ENCODE results near the gene NCKAP5.

Gene NCKAP5

GRCh38 chr2:133416736-133417135, 151.5 kb downstream of the NCKAP5 start:
- no peak for DNase-seq

DNA sequence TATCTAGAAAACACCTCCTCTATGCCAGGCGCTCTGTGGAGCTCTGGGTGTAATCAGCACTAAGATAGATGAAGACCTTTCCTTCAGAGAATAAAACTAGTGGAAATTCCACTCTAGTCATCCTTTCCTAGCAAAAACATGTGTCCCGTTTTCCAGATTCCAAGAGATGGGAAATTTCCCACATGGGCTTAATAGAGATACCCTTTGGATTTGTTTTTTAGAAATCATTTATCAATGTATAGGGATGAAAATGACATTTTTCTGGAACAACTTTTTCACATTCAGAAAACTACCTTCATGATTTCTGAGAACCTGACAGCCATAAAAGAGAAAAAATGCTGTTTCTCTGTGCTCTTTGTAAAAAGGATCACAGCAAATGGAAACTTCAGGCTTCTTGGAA, 152.1 kb downstream of the NCKAP5 start:
- no peak for DNase-seq

DNA sequence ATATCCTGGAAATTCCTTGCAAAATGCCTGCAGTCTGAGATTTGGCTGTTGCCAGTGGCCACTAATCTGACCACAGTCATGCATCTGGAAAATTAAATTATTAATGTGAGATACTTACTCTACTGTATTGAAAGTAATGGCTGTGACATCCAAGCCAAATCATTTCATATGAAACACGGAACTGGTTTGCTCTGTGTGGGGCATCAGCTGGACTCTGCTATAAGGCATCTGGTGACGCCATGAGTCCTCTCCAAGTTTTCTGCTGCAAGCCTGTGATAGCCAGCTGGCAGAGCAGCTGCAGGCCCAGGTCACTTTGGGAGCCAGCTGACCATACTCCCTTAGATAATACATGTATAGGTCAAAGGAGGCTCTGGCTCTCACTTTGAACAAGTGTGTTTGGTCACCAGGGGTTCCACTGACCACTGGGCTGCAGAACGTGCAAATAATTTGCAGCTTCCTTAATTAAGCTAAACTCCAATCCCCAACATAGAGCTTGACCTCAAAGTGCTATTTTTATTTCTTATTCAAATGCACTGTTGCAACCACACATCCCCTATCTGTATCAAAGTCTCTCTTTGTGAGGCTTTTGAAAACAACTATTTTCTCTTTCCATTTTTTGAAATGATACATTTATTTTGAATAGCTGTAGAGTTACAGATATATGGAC, 152.9 kb downstream of the NCKAP5 start:
- no peak for DNase-seq

GRCh38 chr2:133414486-133415209, 153.6 kb downstream of the NCKAP5 start:
- DNase-seq, result no peak

DNA sequence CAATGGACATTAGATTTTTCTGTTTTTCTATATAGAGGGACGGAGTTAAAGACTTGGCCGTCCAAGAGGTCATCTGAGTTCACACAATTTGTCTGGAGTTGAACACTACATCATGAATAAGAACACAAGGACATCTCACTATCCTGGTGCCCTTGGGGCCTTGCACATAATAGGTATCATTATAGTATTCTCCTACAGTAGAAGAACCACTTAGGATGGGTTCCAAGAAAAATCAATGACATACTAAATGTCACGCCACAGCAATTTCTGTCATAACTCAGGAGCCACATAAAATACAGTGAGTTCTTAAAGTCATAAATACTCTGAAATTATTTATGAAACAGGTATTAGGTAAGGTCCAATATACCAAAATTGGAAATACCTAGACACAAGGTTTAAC, 154.4 kb downstream of the NCKAP5 start:
- DNase-seq, result no peak

- no peak for DNase-seq
These were observed 155.6 kb downstream of the NCKAP5 start for GRCh38 chr2:133412694-133413093.

DNA sequence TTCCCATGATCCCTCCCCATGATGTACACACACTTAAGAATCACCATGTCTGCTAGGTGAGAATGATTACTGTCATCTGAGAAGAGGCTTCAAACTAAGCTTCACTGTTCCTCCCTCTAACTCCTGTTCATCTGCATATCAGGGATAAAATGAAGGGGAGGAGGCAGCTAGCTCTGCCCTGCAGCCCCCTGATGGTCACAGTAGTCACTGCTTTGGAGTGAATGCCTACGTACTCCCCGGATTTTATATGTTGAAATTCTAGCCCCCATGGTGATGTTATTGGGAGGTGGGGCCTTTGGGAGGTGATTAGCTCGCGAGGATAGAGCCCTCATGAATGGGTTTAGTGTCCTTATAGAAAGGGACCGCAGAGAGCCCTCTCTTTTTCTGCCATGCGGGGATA, 156.4 kb downstream of the NCKAP5 start:
- DNase-seq, result no peak

DNA sequence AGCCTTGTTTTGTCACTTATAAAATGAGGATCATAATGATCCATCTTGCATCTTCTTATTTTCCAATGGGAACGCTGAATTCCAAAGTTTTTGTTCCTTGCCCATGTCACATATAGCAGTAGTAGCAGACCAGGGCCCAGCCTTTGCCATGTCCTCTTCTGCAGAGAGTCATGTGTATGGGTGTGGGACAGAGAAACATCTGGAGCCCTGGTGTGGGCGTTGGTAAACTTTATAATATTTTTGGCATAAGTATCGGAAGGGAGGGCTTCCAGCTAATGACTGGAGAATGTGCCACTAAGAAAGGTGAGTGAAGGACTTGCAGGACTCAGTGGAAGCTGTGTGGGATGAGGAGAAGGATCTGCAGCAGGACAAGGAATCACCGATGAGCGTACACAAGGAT, 157.2 kb downstream of the NCKAP5 start:
- no peak for DNase-seq

- no peak for DNase-seq
These were observed 158.5 kb downstream of the NCKAP5 start for GRCh38 chr2:133409581-133410285.

GRCh38 chr2:133408671-133409070, 159.6 kb downstream of the NCKAP5 start:
- DNase-seq, result no peak

DNA sequence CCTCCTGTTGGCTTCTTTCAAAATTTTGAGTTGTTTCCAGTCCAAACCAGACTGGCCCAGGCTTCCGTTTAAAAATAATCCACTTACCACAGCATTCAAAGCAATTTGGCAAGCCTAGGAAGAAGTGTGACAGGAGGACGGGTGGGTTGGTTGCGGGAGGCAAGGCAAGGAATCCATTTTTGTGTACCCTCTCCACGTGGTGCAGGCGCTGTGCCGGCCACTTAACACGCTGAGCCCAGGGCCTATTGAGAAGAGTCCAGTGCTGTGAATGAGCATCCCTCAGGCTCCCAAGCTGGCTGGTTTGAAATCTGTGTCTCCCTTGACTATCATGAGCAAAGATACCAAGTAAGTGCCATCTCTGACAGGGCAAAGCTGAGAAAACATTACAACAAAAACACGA, 160.9 kb downstream of the NCKAP5 start:
- DNase-seq, result no peak

- DNase-seq, result no peak
These were observed 163.0 kb downstream of the NCKAP5 start for GRCh38 chr2:133405252-133405651.

DNA sequence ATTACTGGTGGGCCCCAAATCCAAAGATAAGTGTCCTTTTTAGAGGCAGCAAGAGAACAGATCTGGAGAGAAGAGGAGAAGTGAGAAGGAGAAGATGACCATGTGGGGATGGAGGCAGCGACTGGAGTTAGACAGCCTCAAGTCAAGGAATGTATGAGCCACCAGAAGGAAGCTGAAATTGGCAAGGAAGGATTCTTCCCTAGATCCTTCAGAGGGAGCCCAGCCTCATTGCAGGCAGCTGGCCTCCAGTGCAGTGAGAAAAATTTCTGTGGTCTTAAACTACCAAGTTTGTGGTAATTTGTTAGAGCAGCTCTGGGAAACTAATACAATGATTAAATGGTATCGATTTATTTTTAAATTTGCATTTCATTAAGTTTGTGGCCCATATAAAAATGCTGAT, 167.9 kb downstream of the NCKAP5 start:
- no peak for DNase-seq

DNA sequence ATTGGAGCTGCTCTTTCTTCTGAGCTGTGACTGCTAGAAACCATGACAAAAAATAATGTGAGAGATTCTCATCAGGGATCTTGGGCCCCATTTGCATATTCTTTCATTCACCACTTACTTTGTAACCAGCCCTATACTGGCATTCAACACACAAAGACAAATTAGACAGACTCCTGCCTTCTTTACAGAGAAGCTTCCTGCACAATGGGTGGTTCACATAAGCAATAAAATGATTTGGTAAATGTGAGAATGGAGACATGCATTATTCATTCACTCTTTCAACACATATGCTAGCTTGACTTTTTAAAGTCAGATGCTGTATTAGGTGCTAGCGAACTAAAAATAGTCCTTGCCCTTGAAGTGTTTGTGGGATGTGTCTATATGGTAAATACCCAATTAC, 174.4 kb downstream of the NCKAP5 start:
- DNase-seq, result no peak

DNA sequence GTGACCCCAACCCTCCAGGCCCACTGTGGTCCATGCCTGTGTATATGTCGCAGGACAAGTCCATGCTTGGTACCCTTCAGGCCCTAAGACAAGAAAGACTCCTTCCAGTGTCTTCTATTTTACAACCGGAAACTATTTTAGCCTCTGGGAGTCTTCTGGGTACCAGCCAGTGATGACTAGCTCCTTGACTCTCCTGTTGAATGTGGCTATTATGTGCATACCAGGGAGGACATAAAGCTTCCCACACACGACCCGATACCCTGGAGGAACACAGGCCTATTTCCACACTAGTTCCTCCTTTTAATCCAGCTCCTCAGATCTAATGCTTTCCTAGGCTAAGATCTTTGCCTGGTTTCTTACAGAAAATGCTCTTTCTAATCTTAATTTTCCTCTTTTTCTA, 178.1 kb downstream of the NCKAP5 start:
- DNase-seq, result no peak

- no peak for DNase-seq
These were observed 178.7 kb downstream of the NCKAP5 start for GRCh38 chr2:133389569-133389968.

GRCh38 chr2:133382566-133382965, 185.7 kb downstream of the NCKAP5 start:
- no peak for DNase-seq

GRCh38 chr2:133380991-133381390, 187.3 kb downstream of the NCKAP5 start:
- no peak for DNase-seq

GRCh38 chr2:133378928-133379549, 189.2 kb downstream of the NCKAP5 start:
- no peak for DNase-seq

GRCh38 chr2:133378386-133378785, 189.9 kb downstream of the NCKAP5 start:
- DNase-seq, result no peak

DNA sequence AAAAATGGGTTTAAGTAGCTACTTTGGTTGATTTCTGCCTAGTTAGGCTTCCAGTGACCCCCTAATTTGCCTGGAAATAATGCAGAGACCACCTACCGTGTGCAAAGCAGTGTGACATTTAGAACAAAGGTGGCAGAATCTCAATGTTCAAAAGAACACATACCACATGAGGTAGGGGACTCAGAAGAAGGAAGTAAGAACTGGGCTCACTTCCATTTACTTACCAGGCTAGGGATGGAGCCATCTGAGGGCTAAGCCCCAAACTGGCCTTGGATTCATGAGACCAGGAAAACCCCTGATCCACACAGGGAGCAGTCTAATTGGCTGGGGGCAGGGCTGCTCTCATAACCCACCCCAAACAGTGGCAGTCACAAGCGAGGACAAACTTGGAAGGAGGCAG, 190.7 kb downstream of the NCKAP5 start:
- DNase-seq, result no peak

GRCh38 chr2:133377021-133377481, 191.2 kb downstream of the NCKAP5 start:
- DNase-seq, result no peak

DNA sequence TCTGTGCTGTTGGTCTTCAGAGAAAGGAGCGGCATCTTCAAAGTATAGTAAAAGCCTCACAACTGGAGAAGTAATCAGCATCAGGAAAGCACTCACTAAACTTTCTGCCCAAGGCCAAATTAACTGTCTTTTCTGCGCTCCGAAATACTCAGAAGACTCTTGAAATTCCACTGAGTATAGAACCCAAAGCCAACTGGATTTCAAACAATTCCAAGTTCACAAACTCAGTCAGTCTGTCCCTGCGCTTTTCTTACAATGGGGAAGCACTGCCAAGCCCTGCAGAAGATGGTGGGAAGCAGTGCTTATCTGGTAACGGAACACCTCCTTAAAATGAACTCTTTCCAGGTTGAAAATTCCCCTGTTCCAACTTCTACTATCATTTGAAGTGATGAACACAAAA, 193.5 kb downstream of the NCKAP5 start:
- DNase-seq, result no peak

DNA sequence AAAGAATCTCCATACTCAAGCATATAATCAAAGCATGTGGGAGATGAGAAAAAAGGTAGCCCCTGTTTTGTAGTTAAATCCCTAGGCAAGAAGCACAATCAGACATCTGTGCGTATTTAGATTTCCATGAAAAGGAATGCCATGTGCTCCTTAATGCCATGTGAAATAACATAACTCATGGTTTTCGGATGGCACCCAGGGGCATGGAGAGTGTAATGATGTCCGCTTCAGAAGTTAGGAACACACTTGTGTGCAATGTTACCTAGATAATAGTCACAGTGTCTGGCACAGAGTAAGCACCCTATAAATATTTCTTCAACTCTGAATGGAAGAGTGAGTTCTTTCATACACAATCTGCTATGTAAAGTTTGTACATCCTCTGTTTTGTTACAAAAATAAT, 197.0 kb downstream of the NCKAP5 start:
- DNase-seq, result no peak
